ENCODE data around the gene SLC12A9.

DNA sequence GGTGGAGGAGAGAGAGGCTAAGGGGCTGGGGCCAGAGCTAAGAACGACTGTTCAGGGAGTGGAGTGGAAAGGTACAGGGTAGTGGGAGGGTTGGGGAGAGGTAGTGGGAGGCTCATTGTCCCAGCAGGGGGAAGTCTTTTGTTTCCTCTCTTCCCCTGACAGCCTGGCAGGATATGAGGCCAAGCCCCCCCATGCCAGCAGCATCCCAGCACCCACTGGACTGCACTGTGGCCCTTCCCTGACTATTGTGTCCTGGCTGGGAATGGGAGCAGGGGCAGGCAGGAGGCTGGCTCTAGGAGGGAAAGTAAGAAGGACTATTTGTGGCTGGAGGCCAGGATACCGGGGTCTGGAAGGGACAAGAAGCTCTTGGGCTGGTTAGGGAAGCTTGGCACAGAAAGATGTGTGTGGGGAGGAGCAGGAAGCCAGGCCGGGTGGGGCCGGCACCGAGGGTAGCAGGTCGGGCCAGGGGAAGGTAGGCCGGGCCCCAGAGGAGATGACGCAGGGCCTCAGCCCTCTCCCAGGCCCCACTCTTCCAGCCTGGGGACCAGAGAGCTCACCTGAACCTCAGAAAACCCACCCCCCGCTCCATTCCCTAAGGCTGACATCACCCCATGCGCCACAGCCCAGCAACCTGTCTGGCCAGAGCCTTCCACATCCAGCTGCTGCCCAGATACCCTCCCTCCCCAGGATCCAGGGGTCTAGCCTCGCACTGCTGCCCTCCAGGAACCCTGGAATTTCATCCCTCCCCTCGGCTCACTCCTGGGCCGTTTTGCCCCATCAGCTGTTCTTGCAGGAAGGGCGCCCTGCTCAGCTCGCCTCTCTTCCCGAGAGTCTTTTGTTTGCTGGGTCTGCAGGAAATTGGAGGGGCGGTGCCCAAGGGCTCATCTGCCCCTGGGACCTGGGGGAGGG, 16.4 kb upstream of the SLC12A9 start:
- TF ChIP-seq, protein P1, sequence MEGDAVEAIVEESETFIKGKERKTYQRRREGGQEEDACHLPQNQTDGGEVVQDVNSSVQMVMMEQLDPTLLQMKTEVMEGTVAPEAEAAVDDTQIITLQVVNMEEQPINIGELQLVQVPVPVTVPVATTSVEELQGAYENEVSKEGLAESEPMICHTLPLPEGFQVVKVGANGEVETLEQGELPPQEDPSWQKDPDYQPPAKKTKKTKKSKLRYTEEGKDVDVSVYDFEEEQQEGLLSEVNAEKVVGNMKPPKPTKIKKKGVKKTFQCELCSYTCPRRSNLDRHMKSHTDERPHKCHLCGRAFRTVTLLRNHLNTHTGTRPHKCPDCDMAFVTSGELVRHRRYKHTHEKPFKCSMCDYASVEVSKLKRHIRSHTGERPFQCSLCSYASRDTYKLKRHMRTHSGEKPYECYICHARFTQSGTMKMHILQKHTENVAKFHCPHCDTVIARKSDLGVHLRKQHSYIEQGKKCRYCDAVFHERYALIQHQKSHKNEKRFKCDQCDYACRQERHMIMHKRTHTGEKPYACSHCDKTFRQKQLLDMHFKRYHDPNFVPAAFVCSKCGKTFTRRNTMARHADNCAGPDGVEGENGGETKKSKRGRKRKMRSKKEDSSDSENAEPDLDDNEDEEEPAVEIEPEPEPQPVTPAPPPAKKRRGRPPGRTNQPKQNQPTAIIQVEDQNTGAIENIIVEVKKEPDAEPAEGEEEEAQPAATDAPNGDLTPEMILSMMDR (conservative IDR thresholded peaks at IDR 0.05; ENCODE audit: low read length): no peak
- TF ChIP-seq EZH2phosphoT487 (IDR thresholded peaks at IDR 0.05; ENCODE audit: borderline replicate concordance): no peak

Data from Loucy (cell line).